GM12878 (cell line): ENCODE results near the gene ADGRD1. TPM values are rescaled to one million over a fixed set of nuclear protein-coding genes. Genes with fewer than 3 reads are reported as not detected.

Experiments
- ATAC-seq: fragments of 200-7000 bp; cut with Tn5 transposase; 3 replicates; pipeline ENCODE4 v1.9.1; 2020; ENCODE audit warnings: mild to moderate bottlenecking, moderate library complexity
- BruUV-seq: library from RNA; stranded (reverse); fragments of 400-500 nt; replicated peaks from 2 replicates; lab custom pipeline; 2021; lab: Mats Ljungman, UMichigan
- CTCF ChIA-PET: fragments of 300-600 bp; sonication (Branson Sonifier 250); formaldehyde crosslinking; extraction: SDS; loops from one replicate; lab custom pipeline; 2021; ENCODE audit warnings: inconsistent platforms; lab: Yijun Ruan, JAX
- POLR2A ChIA-PET: fragments of 350-600 bp; formaldehyde crosslinking; extraction: SDS; loops from one replicate; lab custom pipeline; 2021; ENCODE audit warnings: inconsistent platforms; lab: Charles Lee
- RAD21 ChIA-PET: fragments of 300-600 bp; sonication (Branson Sonifier 250); formaldehyde crosslinking; loops from one replicate; lab custom pipeline; 2023; ENCODE audit warnings: antibody characterized with exemption; ENCODE audit not compliant: unreplicated experiment; lab: Charles Lee
- SMC1A ChIA-PET: fragments of 300-600 bp; sonication (Branson Sonifier 250); formaldehyde crosslinking; loops from one replicate; lab custom pipeline; 2023; ENCODE audit not compliant: unreplicated experiment, uncharacterized antibody; lab: Charles Lee
- DNase-seq: peaks from one replicate; pipeline ENCODE4 v3.0.0-alpha.2; 2011; ENCODE audit warnings: low read depth, low spot score
- FAIRE-seq: peaks from 3 replicates; lab custom pipeline; 2011; peaks lifted over from hg19 to GRCh38; lab: Jason Lieb, UNC
- H2AFZ ChIP-seq: 2 replicates; pipeline ENCODE4 v1.6.0; 2011; ENCODE audit warnings: low read depth, low read length, control low read depth; ENCODE audit not compliant: control insufficient read depth
- H3K27ac ChIP-seq: 2 replicates; pipeline ENCODE4 v1.5.1; 2011; ENCODE audit warnings: control low read depth; ENCODE audit not compliant: control insufficient read depth, insufficient read depth
- H3K27me3 ChIP-seq, 2 experiments: replicated peaks in 1 of 2; 2 replicates each; pipeline versions ENCODE4 v1.6.0 to v1.6.1; 2011; ENCODE audit warnings: low read length in 1 of 2; ENCODE audit not compliant: control insufficient read depth in 2 of 2, insufficient read depth in 2 of 2
- H3K36me3 ChIP-seq, 2 experiments: 2 replicates each; pipeline ENCODE4 v1.5.1; 2011; ENCODE audit warnings: low read length in 1 of 2; ENCODE audit not compliant: control insufficient read depth in 2 of 2, insufficient read depth in 2 of 2
- H3K4me1 ChIP-seq: 2 replicates; pipeline ENCODE4 v1.6.1; 2011; ENCODE audit warnings: mild to moderate bottlenecking, low read length, moderate library complexity, mixed read lengths; ENCODE audit not compliant: control insufficient read depth, insufficient read depth
- H3K4me2 ChIP-seq: 2 replicates; pipeline ENCODE4 v1.6.0; 2011; ENCODE audit warnings: control low read depth; ENCODE audit not compliant: control insufficient read depth, insufficient read depth
- H3K4me3 ChIP-seq: fragments of 200-600 bp; sonication (generic); 2 replicates; pipeline ENCODE4 v1.5.1; 2016
- H3K79me2 ChIP-seq: 2 replicates; pipeline ENCODE4 v1.6.0; 2011; ENCODE audit warnings: low read length; ENCODE audit not compliant: control insufficient read depth, insufficient read depth
- H3K9ac ChIP-seq: 2 replicates; pipeline ENCODE4 v1.8.0; 2011; ENCODE audit warnings: low read length, control low read depth, mixed read lengths; ENCODE audit not compliant: control insufficient read depth, insufficient read depth
- H3K9me3 ChIP-seq: replicated peaks from 3 replicates; pipeline ENCODE4 v1.5.1; 2011; ENCODE audit warnings: mild to moderate bottlenecking, low read length; ENCODE audit not compliant: control insufficient read depth, insufficient read depth
- H4K20me1 ChIP-seq: 2 replicates; pipeline ENCODE4 v1.6.0; 2011; ENCODE audit not compliant: control insufficient read depth, insufficient read depth
- CBX5 ChIP-seq: sonication (generic); IDR thresholded peaks from 2 replicates; pipeline ENCODE4 v1.6.1; 2016; ENCODE audit warnings: low read depth, moderate library complexity, mild to moderate bottlenecking, inconsistent platforms
- HDAC2 ChIP-seq: fragments of 200-600 bp; sonication (generic); IDR thresholded peaks from 2 replicates; pipeline ENCODE4 v1.6.1; 2017
- JUNB ChIP-seq: IDR thresholded peaks from 2 replicates; pipeline ENCODE4 v1.6.1; 2016; ENCODE audit warnings: antibody characterized with exemption, mild to moderate bottlenecking
- MYC ChIP-seq: IDR thresholded peaks from 2 replicates; pipeline ENCODE4 v1.6.1; 2011; ENCODE audit warnings: mild to moderate bottlenecking, low read length, moderate library complexity, inconsistent platforms; ENCODE audit not compliant: insufficient read depth, insufficient replicate concordance, insufficient read length, severe bottlenecking
- NR2F1 ChIP-seq: fragments of 450-650 bp; conservative IDR thresholded peaks from 2 replicates; pipeline ENCODE4 v1.6.1; 2017; ENCODE audit warnings: mild to moderate bottlenecking
- RBBP5 ChIP-seq: fragments of 200-600 bp; sonication (generic); conservative IDR thresholded peaks from 2 replicates; pipeline ENCODE4 v1.6.1; 2016
- RCOR1 ChIP-seq: conservative IDR thresholded peaks from 2 replicates; pipeline ENCODE4 v1.6.1; 2012; ENCODE audit warnings: low read depth, low read length, improper control_type of control experiment
- WGBS: methylation state at CpG from one replicate; pipeline ENCODE4 v1.1.6; 2016; ENCODE audit warnings: low lambda C conversion rate; ENCODE audit not compliant: insufficient replicate concordance, insufficient coverage; ENCODE audit errors: missing lambda C conversion rate; 5-methylcytosine and 5-hydroxymethylcytosine counted together
- in situ Hi-C: fragments of 300-500 bp; cut with MboI; formaldehyde crosslinking; loops from 9 replicates; pipeline ENCODE4 v1.14.3; 2018; ENCODE audit warnings: mixed read lengths
- intact Hi-C: fragments of 100-400 bp; cut with micrococcal nuclease; formaldehyde crosslinking; loops from one replicate; pipeline ENCODE4 v1.14.2; 2022; ENCODE audit not compliant: unreplicated experiment
- polyA plus RNA-seq, 11 experiments: library from polyadenylated mRNA; depleted of rRNA in 4 of 11; unstranded in 6 of 11; stranded (reverse) in 5 of 11; fragments of >200 nt; fragmentation: Nextera tagmentation in 4 of 11; fragmentation: Illumina TruSeq in 1 of 11; extraction: Ambion mirVana in 4 of 11; extraction: Trizol in 1 of 11; gene quantifications; 1 replicate in 1 of 11; 2 replicates in 10 of 11; pipeline versions ENCODE4 v1.2.1 to v1.2.3, GENCODE V29; 2011 to 2016; ENCODE audit warnings: inconsistent platforms in 2 of 11, missing spikeins in 2 of 11, low read depth in 1 of 11
- total RNA-seq, 4 experiments: library from RNA; depleted of rRNA in 3 of 4; stranded (reverse); fragments of >200 nt in 3 of 4; fragmentation: Illumina TruSeq in 1 of 4; extraction: Trizol in 1 of 4; gene quantifications; 2 replicates each; pipeline versions ENCODE4 v1.2.1 to v1.2.3, GENCODE V29; 2013 to 2021
- TF ChIP-seq, protein P1 (sequence below): fragments of 450-650 bp; IDR thresholded peaks from 2 replicates; pipeline ENCODE4 v1.6.1; 2017; ENCODE audit warnings: mild to moderate bottlenecking

The ADGRD1 gene
- total and polyA plus RNA-seq, 10 of the 15 experiments (the other 5 are each of a cell fraction or from before 2014, with no cell fraction given), result 0.15 to 12.7 (median 1.2) TPM

DNA sequence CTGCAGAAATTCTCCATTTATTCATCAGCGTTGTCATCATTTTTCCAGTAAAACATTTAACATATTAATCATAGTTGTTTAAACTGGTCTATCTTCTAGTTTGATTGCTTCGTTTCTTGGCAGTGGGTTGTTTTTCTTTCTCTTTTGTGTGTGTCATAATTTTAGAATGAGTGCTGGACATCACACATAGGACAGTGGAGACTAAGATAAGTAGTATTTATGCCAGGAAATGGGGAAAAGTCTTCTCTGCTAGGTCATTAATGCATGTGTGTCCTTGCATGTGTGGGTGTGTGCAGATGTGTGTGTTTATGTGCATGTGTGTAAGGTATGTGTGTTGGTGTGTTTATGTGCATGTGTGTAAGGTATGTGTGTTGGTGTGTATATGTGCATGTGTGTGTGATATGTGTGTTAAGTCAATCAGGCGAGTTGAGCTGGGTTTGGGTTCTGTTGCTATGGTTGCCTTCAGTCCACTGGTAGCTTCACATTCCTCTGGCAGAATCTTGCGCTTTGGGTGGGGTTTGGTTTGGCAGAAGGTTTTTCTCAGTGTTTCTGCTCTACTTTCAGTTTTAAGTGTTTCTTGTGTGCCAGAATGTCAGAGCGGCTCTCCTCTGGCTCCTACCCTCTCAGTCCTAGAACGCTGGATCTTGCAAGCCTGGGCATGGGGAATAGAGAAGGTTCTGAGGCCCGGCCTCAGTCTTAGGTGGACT lies 7.8 kb upstream of the ADGRD1 start:
- no peak overlapping the region for H3K4me3 ChIP-seq
- H3K4me1 ChIP-seq, result no peaks in the 10 kb centered on the region
- H3K9me3 ChIP-seq, result peaks cover 3% of the 10 kb centered on the region; the same call in 2 of the 3 replicates
- POLR2A ChIA-PET, result no interaction called here
- H3K36me3 ChIP-seq, result no peaks in the 10 kb centered on the region
- SMC1A ChIA-PET, result interaction anchor here (1.1 kb wide), 1 partner anchor 18 kb away, joined by 4 read pairs; no protein-coding TSS in a partner anchor
- no peaks in the 10 kb centered on the region for H3K79me2 ChIP-seq
- 33% methylated on average over 7 of the region's 7 CpGs for WGBS
- ATAC-seq, result no peak
- no TSS peak for BruUV-seq
- TF ChIP-seq MYC (no peak), RCOR1 (no peak), NR2F1 (no peak), HDAC2 (no peak), CBX5 (no peak), RBBP5 (no peak), JUNB (no peak)
- TF ChIP-seq, protein P1, sequence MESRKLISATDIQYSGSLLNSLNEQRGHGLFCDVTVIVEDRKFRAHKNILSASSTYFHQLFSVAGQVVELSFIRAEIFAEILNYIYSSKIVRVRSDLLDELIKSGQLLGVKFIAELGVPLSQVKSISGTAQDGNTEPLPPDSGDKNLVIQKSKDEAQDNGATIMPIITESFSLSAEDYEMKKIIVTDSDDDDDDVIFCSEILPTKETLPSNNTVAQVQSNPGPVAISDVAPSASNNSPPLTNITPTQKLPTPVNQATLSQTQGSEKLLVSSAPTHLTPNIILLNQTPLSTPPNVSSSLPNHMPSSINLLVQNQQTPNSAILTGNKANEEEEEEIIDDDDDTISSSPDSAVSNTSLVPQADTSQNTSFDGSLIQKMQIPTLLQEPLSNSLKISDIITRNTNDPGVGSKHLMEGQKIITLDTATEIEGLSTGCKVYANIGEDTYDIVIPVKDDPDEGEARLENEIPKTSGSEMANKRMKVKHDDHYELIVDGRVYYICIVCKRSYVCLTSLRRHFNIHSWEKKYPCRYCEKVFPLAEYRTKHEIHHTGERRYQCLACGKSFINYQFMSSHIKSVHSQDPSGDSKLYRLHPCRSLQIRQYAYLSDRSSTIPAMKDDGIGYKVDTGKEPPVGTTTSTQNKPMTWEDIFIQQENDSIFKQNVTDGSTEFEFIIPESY, result no peak
- intact Hi-C loops (no loop called here), in situ Hi-C loops (no loop called here)
- no peaks in the 10 kb centered on the region for H4K20me1 ChIP-seq
- H3K27ac ChIP-seq, result no peak overlapping the region
- H3K9ac ChIP-seq, result no peak overlapping the region
- no peak overlapping the region for H2AFZ ChIP-seq
- DNase-seq, result no peak
- RAD21 ChIA-PET, result interaction anchor here (1.4 kb wide), 1 partner anchor 57 kb away, joined by 4 read pairs; no protein-coding TSS in a partner anchor
- CTCF ChIA-PET, result no interaction called here
- no peak overlapping the region for H3K4me2 ChIP-seq
- FAIRE-seq, result no peak
- no peaks in the 10 kb centered on the region for H3K27me3 ChIP-seq
